K562 (cell line): ENCODE data around the gene NR0B1. TPM values are rescaled to one million over a fixed set of nuclear protein-coding genes. Genes with fewer than 3 reads are reported as not detected.

Experiments
- ATAC-seq: fragments of 200-7000 bp; cut with Tn5 transposase; 3 replicates; pipeline ENCODE4 v1.9.1; 2020; ENCODE audit warnings: moderate library complexity
- BruUV-seq: library from RNA; stranded (reverse); fragments of 400-500 nt; replicated peaks from 2 replicates; lab custom pipeline; 2021; lab: Mats Ljungman, UMichigan
- CTCF ChIA-PET: fragments of 300-600 bp; formaldehyde crosslinking; extraction: SDS; loops from one replicate; lab custom pipeline; 2021; ENCODE audit warnings: low intra/inter-chr PET ratio; lab: Yijun Ruan, JAX
- POLR2A ChIA-PET: fragments of 300-600, 350-650 bp; sonication (Branson Sonifier 250); formaldehyde crosslinking; extraction: SDS; loops from one replicate; lab custom pipeline; 2021; ENCODE audit warnings: antibody characterized with exemption, inconsistent platforms; lab: Yijun Ruan, JAX
- DNase-seq, 4 experiments: peaks; one replicate each; pipeline versions ENCODE4 v3.0.0 to v3.0.0-alpha.2; 2011 to 2018; ENCODE audit warnings: low spot score in 3 of 4, mixed read lengths in 3 of 4; ENCODE audit errors: extremely low read depth in 1 of 4
- FAIRE-seq: peaks from 2 replicates; lab custom pipeline; 2011; peaks lifted over from hg19 to GRCh38; lab: Jason Lieb, UNC
- H2AFZ ChIP-seq: 2 replicates; pipeline ENCODE4 v1.6.0; 2011; ENCODE audit warnings: low read depth, low read length, control low read depth, inconsistent platforms
- H3K27ac ChIP-seq: fragments of 200-600 bp; 3 replicates; pipeline ENCODE4 v1.8.0; 2011; ENCODE audit warnings: low read depth, mild to moderate bottlenecking, control low read depth, inconsistent platforms, low read length, moderate library complexity, mixed read lengths; ENCODE audit errors: extremely low read depth
- H3K27me3 ChIP-seq, 2 experiments: fragments of 300-600 bp in 1 of 2; 2 replicates in 1 of 2; 3 replicates in 1 of 2; pipeline versions ENCODE4 v1.6.0 to v1.8.0; 2011; ENCODE audit warnings: inconsistent platforms in 2 of 2, low read length in 2 of 2, mild to moderate bottlenecking in 1 of 2, mixed read lengths in 1 of 2, moderate library complexity in 1 of 2; ENCODE audit not compliant: control insufficient read depth in 2 of 2, insufficient read depth in 2 of 2
- H3K36me3 ChIP-seq: fragments of 300-600 bp; 3 replicates; pipeline ENCODE4 v1.8.0; 2011; ENCODE audit warnings: mild to moderate bottlenecking, low read length, inconsistent platforms; ENCODE audit not compliant: control insufficient read depth, insufficient read depth
- H3K4me1 ChIP-seq, 2 experiments: fragments of 200-600 bp in 1 of 2; replicated peaks in 1 of 2; 2 replicates in 1 of 2; 3 replicates in 1 of 2; pipeline versions ENCODE4 v1.5.1 to v1.8.0; 2011; ENCODE audit warnings: inconsistent platforms in 2 of 2, low read length in 2 of 2, mild to moderate bottlenecking in 1 of 2, mixed read lengths in 1 of 2, moderate library complexity in 1 of 2; ENCODE audit not compliant: control insufficient read depth in 2 of 2, insufficient read depth in 2 of 2
- H3K4me2 ChIP-seq: 2 replicates; pipeline ENCODE4 v1.6.1; 2011; ENCODE audit warnings: low read length, control low read depth, inconsistent platforms, mixed read lengths; ENCODE audit not compliant: insufficient read depth
- H3K4me3 ChIP-seq: fragments of 200-600 bp; sonication (generic), shearing (Covaris generic); 2 replicates; pipeline ENCODE4 v1.5.1; 2016; ENCODE audit warnings: control low read depth, inconsistent platforms
- H3K79me2 ChIP-seq: fragments of 200-600 bp; 3 replicates; pipeline ENCODE4 v1.8.0; 2011; ENCODE audit warnings: low read length, inconsistent platforms; ENCODE audit not compliant: control insufficient read depth, insufficient read depth
- H3K9ac ChIP-seq, 2 experiments: 2 replicates each; pipeline versions ENCODE4 v1.6.0 to v1.6.1; 2011; ENCODE audit warnings: low read depth in 2 of 2, low read length in 2 of 2, control low read depth in 1 of 2, inconsistent platforms in 1 of 2, mild to moderate bottlenecking in 1 of 2, mixed read lengths in 1 of 2; ENCODE audit not compliant: insufficient read depth in 1 of 2
- H3K9me1 ChIP-seq: one replicate; pipeline ENCODE4 v1.6.0; 2011; ENCODE audit warnings: inconsistent platforms, mild to moderate bottlenecking, low read length, moderate library complexity; ENCODE audit not compliant: control insufficient read depth, insufficient read depth
- H3K9me3 ChIP-seq: replicated peaks from 2 replicates; pipeline ENCODE4 v1.5.1; 2011; ENCODE audit warnings: low read depth, low read length, inconsistent platforms; ENCODE audit not compliant: control insufficient read depth, insufficient read depth
- H4K20me1 ChIP-seq: replicated peaks from 2 replicates; pipeline ENCODE4 v1.6.1; 2011; ENCODE audit warnings: low read length, inconsistent platforms, mixed read lengths; ENCODE audit not compliant: control insufficient read depth, insufficient read depth
- ASH1L ChIP-seq: fragments of 450-650 bp; IDR thresholded peaks from 2 replicates; pipeline ENCODE4 v1.6.1; 2018; ENCODE audit warnings: borderline replicate concordance, mild to moderate bottlenecking, low read depth; ENCODE audit not compliant: partially characterized antibody
- CREM ChIP-seq: IDR thresholded peaks from 2 replicates; pipeline ENCODE4 v1.6.1; 2014; ENCODE audit warnings: antibody characterized with exemption, low read depth
- CUX1 ChIP-seq: fragments of 200-800 bp; sonication (Bioruptor generic); IDR thresholded peaks from 2 replicates; pipeline ENCODE4 v1.6.1; 2016; ENCODE audit warnings: missing genetic modification characterization, missing compliant biosample characterization
- POLR2AphosphoS5 ChIP-seq: IDR thresholded peaks from 2 replicates; pipeline ENCODE4 v1.6.1; 2011; ENCODE audit warnings: mild to moderate bottlenecking, low read depth, low read length, moderate library complexity; ENCODE audit not compliant: control insufficient read depth, insufficient read depth
- SNAPC5 ChIP-seq: fragments of 250-450 bp; sonication (Bioruptor Pico); IDR thresholded peaks from 2 replicates; pipeline ENCODE4 v1.8.0; 2021; ENCODE audit warnings: moderate library complexity, mild to moderate bottlenecking, inconsistent platforms
- TSC22D4 ChIP-seq: fragments of 450-650 bp; IDR thresholded peaks from 2 replicates; pipeline ENCODE4 v1.6.1; 2016; ENCODE audit warnings: missing genetic modification characterization, missing biosample characterization, control low read depth
- ZNF592 ChIP-seq: fragments of 450-650 bp; IDR thresholded peaks from 2 replicates; pipeline ENCODE4 v1.6.1; 2017; ENCODE audit warnings: antibody characterized with exemption, mild to moderate bottlenecking
- WGBS: fragments of 100-300 bp; shearing (Covaris generic); methylation state at CpG from one replicate; pipeline ENCODE4 v1.1.6; 2016; ENCODE audit warnings: low coverage, mixed read lengths; ENCODE audit not compliant: insufficient coverage; ENCODE audit errors: missing lambda C conversion rate; 5-methylcytosine and 5-hydroxymethylcytosine counted together
- in situ Hi-C: fragments of 300-500 bp; cut with MboI; formaldehyde crosslinking; loops from 4 replicates; pipeline ENCODE4 v1.15.0; 2018; ENCODE audit warnings: inconsistent platforms, mixed read lengths
- intact Hi-C: fragments of 100-400 bp; cut with micrococcal nuclease; formaldehyde crosslinking; loops from 2 replicates; pipeline ENCODE4 v1.14.2; 2022
- polyA plus RNA-seq, 8 experiments: library from polyadenylated mRNA; depleted of rRNA in 4 of 8; stranded (reverse) in 5 of 8; unstranded in 3 of 8; fragments of >200 nt; fragmentation: Nextera tagmentation in 2 of 8; fragmentation: Illumina TruSeq in 1 of 8; extraction: Ambion mirVana in 2 of 8; extraction: Trizol in 1 of 8; gene quantifications; 2 replicates each; pipeline versions ENCODE4 v1.2.1 to v1.2.3, GENCODE V29; 2011 to 2014; ENCODE audit warnings: inconsistent platforms in 1 of 8, missing spikeins in 1 of 8
- total RNA-seq, 7 experiments: library from RNA; depleted of rRNA in 6 of 7; stranded (reverse); fragments of >200 nt in 6 of 7; fragmentation: Illumina TruSeq in 2 of 7; extraction: Trizol in 2 of 7; gene quantifications; 2 replicates each; pipeline versions ENCODE4 v1.2.1 to v1.2.3, GENCODE V29; 2011 to 2021; ENCODE audit warnings: low replicate concordance in 1 of 7
- TF ChIP-seq, protein P1 (sequence below), 3 experiments: fragments of 200-800 bp in 1 of 3; fragments of 250-450 bp in 1 of 3; fragments of 450-650 bp in 1 of 3; sonication (Bioruptor Pico) in 1 of 3; sonication (Bioruptor generic) in 1 of 3; formaldehyde crosslinking in 1 of 3; IDR thresholded peaks; 2 replicates each; pipeline versions ENCODE4 v1.6.1 to v1.8.0; 2016 to 2022; ENCODE audit warnings: mild to moderate bottlenecking in 2 of 3, missing genetic modification characterization in 2 of 3, missing compliant biosample characterization in 1 of 3, moderate library complexity in 1 of 3

Gene NR0B1
- total and polyA plus RNA-seq, 9 of the 15 experiments (the other 6 are each of a cell fraction or from before 2014, with no cell fraction given): not detected

- no peak for ATAC-seq
- no peaks in the 10 kb centered on the region for H3K79me2 ChIP-seq
- no peak overlapping the region for H3K9ac ChIP-seq
- no peaks in the 10 kb centered on the region for H3K27me3 ChIP-seq
- ChIA-PET CTCF (no interaction called here), POLR2A (interaction anchor here (0.6 kb wide), 1 partner anchor 24 kb away, joined by 3 read pairs; no protein-coding TSS in a partner anchor)
- no peak overlapping the region for H3K4me3 ChIP-seq
- H3K9me3 ChIP-seq: no peaks in the 10 kb centered on the region
- intact Hi-C loops: no loop called here
- no peak overlapping the region for H3K4me2 ChIP-seq
- FAIRE-seq: no peak
- H3K4me1 ChIP-seq: no peaks in the 10 kb centered on the region
- 0% methylated on average over 2 of the region's 2 CpGs for WGBS
- in situ Hi-C loops: no loop called here
- BruUV-seq: no TSS peak
- H4K20me1 ChIP-seq: no peaks in the 10 kb centered on the region
- DNase-seq: no peak
- H2AFZ ChIP-seq: no peak overlapping the region
- H3K9me1 ChIP-seq: no peaks in the 10 kb centered on the region
- no peaks in the 10 kb centered on the region for H3K36me3 ChIP-seq
- no peak overlapping the region for H3K27ac ChIP-seq
- no peak for TF ChIP-seq SNAPC5 (CRISPR knock-in tag)
- no peak for TF ChIP-seq CREM
- TF ChIP-seq TSC22D4 (tag): no peak
- no peak for TF ChIP-seq ASH1L
- TF ChIP-seq ZNF592: no peak
- TF ChIP-seq, protein P1, sequence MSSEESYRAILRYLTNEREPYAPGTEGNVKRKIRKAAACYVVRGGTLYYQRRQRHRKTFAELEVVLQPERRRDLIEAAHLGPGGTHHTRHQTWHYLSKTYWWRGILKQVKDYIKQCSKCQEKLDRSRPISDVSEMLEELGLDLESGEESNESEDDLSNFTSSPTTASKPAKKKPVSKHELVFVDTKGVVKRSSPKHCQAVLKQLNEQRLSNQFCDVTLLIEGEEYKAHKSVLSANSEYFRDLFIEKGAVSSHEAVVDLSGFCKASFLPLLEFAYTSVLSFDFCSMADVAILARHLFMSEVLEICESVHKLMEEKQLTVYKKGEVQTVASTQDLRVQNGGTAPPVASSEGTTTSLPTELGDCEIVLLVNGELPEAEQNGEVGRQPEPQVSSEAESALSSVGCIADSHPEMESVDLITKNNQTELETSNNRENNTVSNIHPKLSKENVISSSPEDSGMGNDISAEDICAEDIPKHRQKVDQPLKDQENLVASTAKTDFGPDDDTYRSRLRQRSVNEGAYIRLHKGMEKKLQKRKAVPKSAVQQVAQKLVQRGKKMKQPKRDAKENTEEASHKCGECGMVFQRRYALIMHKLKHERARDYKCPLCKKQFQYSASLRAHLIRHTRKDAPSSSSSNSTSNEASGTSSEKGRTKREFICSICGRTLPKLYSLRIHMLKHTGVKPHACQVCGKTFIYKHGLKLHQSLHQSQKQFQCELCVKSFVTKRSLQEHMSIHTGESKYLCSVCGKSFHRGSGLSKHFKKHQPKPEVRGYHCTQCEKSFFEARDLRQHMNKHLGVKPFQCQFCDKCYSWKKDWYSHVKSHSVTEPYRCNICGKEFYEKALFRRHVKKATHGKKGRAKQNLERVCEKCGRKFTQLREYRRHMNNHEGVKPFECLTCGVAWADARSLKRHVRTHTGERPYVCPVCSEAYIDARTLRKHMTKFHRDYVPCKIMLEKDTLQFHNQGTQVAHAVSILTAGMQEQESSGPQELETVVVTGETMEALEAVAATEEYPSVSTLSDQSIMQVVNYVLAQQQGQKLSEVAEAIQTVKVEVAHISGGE (CRISPR knock-in tag; IDR thresholded peaks at IDR 0.05): no peak
- no peak for TF ChIP-seq POLR2AphosphoS5
- TF ChIP-seq CUX1 (CRISPR knock-in tag): no peak
Observed at GRCh38 chrX:30259927-30260326, 49.3 kb downstream of the NR0B1 start.
